Nephron progenitor cell (in vitro differentiated cells): ENCODE results near the gene ZSCAN5A.
"Not testable (repeated sequence)": the region's sequence is repeated elsewhere in the genome, so short reads cannot be mapped to it uniquely, and the experiment has no call there.

ENCODE experiments used
- DNase-seq: peaks from one replicate; pipeline ENCODE4 v3.0.0; 2021
- H3K27ac Mint-ChIP-seq: 2 replicates; pipeline ENCODE4 v1.8.0; 2021; ENCODE audit warnings: mild to moderate bottlenecking, moderate library complexity, mixed read lengths
- H3K27me3 Mint-ChIP-seq: 2 replicates; pipeline ENCODE4 v1.8.0; 2021; ENCODE audit warnings: mild to moderate bottlenecking, low read depth, mixed read lengths; ENCODE audit not compliant: poor library complexity
- H3K36me3 Mint-ChIP-seq: 2 replicates; pipeline ENCODE4 v1.8.0; 2021; ENCODE audit warnings: low read depth, mixed read lengths
- H3K4me1 Mint-ChIP-seq: 2 replicates; pipeline ENCODE4 v1.8.0; 2021; ENCODE audit warnings: mixed read lengths
- H3K4me3 Mint-ChIP-seq: 2 replicates; pipeline ENCODE4 v1.8.0; 2021; ENCODE audit warnings: mild to moderate bottlenecking, moderate library complexity, mixed read lengths
- H3K9me3 Mint-ChIP-seq: 2 replicates; pipeline ENCODE4 v1.8.0; 2021; ENCODE audit warnings: mild to moderate bottlenecking, moderate library complexity, mixed read lengths
- TF ChIP-seq, protein P1 (sequence below): fragments of 200-600 bp; sonication (generic); IDR thresholded peaks from 2 replicates; pipeline ENCODE4 v1.5.0; 2021; ENCODE audit warnings: antibody characterized with exemption

The ZSCAN5A gene

DNA sequence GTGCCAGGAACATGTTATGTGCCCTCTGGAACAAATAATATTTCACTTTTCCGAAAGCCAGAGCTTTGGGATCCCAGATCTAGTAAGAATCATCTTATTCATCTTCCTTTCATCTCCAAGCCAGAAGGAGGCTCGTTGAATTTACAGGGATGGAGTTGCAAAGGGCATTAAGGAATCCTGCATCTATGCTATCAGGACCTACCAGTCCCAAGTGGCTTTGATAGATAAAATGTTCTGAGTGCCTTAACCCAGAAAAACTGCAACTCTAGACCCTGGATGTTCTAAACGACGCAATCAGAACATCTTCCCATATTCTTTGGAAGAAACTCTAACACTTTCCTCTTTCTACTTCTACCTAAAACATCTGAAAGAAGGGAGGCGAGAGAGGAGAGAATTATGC lies 51.3 kb downstream of the ZSCAN5A start:
- no peak for DNase-seq
- H3K4me1 Mint-ChIP-seq: no peaks in the 10 kb centered on the region
- no peak overlapping the region for H3K27ac Mint-ChIP-seq
- no peak overlapping the region for H3K4me3 Mint-ChIP-seq
- H3K27me3 Mint-ChIP-seq: no peaks in the 10 kb centered on the region
- peaks cover 19% of the 10 kb centered on the region for H3K36me3 Mint-ChIP-seq
- TF ChIP-seq, protein P1, sequence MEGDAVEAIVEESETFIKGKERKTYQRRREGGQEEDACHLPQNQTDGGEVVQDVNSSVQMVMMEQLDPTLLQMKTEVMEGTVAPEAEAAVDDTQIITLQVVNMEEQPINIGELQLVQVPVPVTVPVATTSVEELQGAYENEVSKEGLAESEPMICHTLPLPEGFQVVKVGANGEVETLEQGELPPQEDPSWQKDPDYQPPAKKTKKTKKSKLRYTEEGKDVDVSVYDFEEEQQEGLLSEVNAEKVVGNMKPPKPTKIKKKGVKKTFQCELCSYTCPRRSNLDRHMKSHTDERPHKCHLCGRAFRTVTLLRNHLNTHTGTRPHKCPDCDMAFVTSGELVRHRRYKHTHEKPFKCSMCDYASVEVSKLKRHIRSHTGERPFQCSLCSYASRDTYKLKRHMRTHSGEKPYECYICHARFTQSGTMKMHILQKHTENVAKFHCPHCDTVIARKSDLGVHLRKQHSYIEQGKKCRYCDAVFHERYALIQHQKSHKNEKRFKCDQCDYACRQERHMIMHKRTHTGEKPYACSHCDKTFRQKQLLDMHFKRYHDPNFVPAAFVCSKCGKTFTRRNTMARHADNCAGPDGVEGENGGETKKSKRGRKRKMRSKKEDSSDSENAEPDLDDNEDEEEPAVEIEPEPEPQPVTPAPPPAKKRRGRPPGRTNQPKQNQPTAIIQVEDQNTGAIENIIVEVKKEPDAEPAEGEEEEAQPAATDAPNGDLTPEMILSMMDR: no peak
- peaks cover 19% of the 10 kb centered on the region for H3K9me3 Mint-ChIP-seq

DNA sequence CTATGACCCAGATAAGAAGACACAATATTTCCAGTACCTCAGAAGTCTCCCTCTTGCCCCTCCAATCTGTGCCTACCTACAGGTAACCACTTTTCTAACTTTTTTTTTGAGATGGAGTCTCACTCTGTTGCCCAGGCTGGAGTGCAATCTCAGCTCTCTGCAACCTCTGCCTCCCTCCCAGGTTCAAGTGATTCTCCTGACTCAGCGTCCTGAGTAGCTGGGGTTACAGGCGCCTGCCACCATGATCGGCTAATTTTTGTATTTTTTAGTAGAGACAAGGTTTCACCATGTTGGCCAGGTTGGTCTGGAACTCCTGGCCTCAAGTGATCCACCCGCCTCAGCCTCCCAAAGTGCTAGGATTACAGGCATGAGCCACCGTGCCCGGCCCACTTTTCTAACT lies 52.7 kb downstream of the ZSCAN5A start:
- H3K9me3 Mint-ChIP-seq: peaks cover 23% of the 10 kb centered on the region
- H3K27ac Mint-ChIP-seq, H3K4me3 Mint-ChIP-seq, H3K4me1 Mint-ChIP-seq, DNase-seq, H3K27me3 Mint-ChIP-seq: not testable (repeated sequence)
- H3K36me3 Mint-ChIP-seq: peaks cover 19% of the 10 kb centered on the region

DNA sequence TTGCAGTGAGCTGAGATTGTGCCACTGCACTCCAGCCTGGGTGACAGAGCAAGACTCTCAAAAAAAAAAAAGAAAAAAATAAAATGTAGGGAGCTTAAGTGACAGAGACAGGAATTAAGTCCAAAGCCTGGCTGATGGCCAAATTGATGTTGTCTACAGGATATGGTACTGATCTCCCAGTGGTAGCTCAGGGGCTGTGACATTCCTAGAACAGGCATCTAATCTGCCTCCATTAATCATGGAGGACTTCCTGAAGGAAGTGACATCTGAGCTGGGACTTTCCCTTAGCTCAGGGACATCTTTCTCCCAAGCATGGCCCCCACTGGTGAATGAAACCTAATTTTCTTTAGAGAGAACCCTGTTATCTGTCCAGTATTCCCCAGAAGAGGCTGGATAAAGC lies 53.5 kb downstream of the ZSCAN5A start:
- H3K9me3 Mint-ChIP-seq: peaks cover 26% of the 10 kb centered on the region
- TF ChIP-seq, protein P1: no peak
- H3K27ac Mint-ChIP-seq: peak overlapping the region; percentile 4
- H3K27me3 Mint-ChIP-seq: peaks cover 3% of the 10 kb centered on the region
- peaks cover 19% of the 10 kb centered on the region for H3K36me3 Mint-ChIP-seq
- no peak for DNase-seq
- no peak overlapping the region for H3K4me3 Mint-ChIP-seq
- no peaks in the 10 kb centered on the region for H3K4me1 Mint-ChIP-seq

DNA sequence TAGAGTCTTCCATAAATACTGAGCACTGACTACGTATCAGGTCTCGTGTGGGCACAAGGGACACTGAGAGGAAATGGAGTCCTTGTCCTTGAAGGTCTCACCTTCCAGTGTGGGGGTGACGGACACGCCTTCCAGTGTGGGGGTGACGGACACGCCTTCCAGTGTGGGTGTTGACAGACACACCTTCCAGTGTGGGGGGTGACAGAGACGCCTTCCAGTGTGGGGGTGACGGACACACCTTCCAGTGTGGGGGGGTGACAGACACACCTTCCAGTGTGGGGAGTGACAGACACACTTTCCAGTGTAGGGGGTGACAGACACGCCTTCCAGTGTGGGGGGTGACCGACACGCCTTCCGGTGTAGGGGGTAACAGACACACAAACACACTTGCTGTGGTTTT lies 56.4 kb downstream of the ZSCAN5A start:
- Mint-ChIP-seq H3K27me3 (peaks cover 3% of the 10 kb centered on the region), H3K4me1 (no peaks in the 10 kb centered on the region), H3K27ac (no peak overlapping the region), H3K9me3 (peaks cover 31% of the 10 kb centered on the region), H3K36me3 (peaks cover 17% of the 10 kb centered on the region), H3K4me3 (no peak overlapping the region)
- no peak for DNase-seq
- TF ChIP-seq, protein P1: no peak

DNA sequence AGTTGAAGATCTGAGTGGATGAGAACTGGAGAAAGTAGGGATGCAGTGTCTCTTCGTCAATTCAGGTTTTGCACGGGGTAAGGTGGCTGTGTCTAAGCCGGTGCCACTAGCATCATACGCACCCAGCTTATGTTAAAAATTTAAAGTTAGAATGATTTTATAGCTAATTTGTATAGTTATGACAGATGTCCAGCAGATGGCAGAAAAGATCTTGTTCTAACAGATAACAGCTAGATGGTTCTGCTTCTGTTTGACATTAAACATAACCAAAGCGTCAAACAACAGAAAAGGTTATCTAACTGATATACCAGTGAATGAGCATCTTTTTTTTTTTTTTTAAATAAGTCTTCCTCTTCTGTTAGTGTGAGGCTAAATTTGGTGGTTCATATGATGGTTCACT lies 60.9 kb downstream of the ZSCAN5A start:
- H3K9me3 Mint-ChIP-seq: peaks cover 55% of the 10 kb centered on the region
- TF ChIP-seq, protein P1: peak; percentile 6
- peaks cover 15% of the 10 kb centered on the region for H3K36me3 Mint-ChIP-seq
- H3K27me3 Mint-ChIP-seq: peaks cover 5% of the 10 kb centered on the region
- no peak overlapping the region for H3K27ac Mint-ChIP-seq
- no peak for DNase-seq
- no peak overlapping the region for H3K4me3 Mint-ChIP-seq
- no peaks in the 10 kb centered on the region for H3K4me1 Mint-ChIP-seq

DNA sequence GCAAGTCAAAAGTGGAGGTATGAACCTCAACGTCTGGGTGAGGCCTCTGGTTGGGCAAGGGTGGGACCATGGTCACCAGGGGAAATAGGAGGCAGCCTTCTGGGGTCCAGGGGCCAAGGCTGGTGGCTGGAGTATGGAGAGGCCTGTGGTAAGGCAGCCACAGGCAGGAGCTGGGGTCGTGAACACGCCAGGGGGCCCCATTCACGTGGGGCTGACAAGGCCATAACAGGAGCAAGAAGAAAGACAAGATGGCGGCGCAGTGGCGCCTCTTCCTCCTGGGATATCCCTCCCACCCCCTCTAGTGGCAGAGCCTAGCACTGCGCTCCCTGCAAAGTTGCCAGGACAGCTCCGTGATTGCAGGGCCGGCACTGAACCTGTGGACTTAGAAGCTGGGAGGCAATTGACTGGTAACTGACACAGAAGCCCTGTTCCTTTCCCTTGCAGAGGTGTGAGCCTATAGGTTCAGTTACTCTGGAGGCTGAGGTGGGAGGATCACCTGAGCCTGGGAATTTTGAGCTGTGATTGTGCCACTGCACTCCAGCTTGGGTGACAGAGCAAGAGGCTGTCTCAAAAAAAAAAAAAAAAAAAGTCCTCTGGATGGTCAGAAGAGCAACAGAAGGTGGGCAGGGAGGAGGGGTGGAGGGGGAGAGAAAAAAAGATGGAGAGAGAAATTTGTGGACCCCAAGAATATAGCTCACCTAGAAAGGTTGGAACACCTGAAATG lies 61.8 kb downstream of the ZSCAN5A start:
- Mint-ChIP-seq H3K27ac (no peak overlapping the region), H3K4me1 (no peaks in the 10 kb centered on the region), H3K4me3 (no peak overlapping the region), H3K36me3 (peaks cover 12% of the 10 kb centered on the region), H3K27me3 (peaks cover 6% of the 10 kb centered on the region), H3K9me3 (peaks cover 51% of the 10 kb centered on the region)
- DNase-seq: peak; percentile 90
- TF ChIP-seq, protein P1: peak; percentile 82

DNA sequence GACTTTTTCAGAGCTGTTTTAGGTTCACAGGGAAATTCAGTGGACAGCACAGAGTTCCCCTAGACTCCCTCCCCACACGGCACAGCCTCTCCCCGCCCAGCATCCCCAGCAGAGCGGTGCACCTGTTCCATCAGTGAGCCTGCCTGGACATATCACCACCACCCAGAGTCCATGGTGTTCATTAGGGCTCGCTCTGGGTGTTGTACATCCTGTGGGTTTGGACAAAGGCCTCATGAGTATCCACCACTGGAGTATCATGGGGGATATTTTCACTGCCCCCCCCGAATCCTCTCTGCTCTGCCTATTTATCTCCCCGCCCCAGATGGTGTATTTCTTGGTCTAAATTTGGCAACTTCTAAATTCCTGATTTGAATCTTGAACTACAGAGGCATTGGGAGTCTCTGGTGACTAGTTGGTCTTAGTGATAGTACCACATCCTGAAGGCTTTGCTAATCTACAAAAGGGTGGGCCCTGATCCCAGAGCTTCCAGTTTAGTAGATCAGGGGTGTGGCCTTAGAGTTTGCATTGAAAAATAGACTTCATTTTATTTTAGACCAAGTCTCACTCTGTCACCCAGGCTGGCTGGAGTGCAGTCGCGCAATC lies 65.8 kb downstream of the ZSCAN5A start:
- H3K4me3 Mint-ChIP-seq, H3K27me3 Mint-ChIP-seq, DNase-seq, H3K27ac Mint-ChIP-seq, H3K4me1 Mint-ChIP-seq: not testable (repeated sequence)
- Mint-ChIP-seq H3K36me3 (peaks cover 12% of the 10 kb centered on the region), H3K9me3 (peaks cover 70% of the 10 kb centered on the region)

DNA sequence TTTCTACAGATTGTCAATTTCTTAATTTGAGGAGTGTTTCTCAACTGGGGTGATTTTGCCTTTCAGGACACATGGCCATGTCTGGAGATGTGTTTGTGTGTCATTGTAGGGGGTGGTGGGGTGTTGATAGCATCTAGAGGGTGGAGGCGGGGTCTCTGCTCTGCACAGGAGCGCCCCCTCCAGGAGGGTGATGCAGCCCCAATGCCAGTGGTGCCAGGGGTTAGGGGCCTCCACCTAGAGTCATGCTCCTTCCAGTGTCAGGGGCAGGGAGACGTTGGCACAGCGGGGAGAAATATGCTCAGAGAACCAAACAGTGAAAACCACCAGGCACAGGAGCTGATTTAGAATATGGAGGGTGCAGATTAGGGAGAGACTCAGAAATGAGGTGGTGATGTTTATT lies 68.9 kb downstream of the ZSCAN5A start:
- not testable (repeated sequence) for H3K4me3 Mint-ChIP-seq, DNase-seq, H3K36me3 Mint-ChIP-seq, H3K27me3 Mint-ChIP-seq, H3K4me1 Mint-ChIP-seq
- H3K9me3 Mint-ChIP-seq: peaks cover 63% of the 10 kb centered on the region
- peak overlapping the region; percentile 17 for H3K27ac Mint-ChIP-seq
